C4-2B (cell line): Measurements from ENCODE around the gene PPP1R1B.

Experiments used
- ZFX ChIP-seq: fragments of 450-650 bp; IDR thresholded peaks from 2 replicates; pipeline ENCODE4 v1.6.1; 2017
- TF ChIP-seq, protein P1 (sequence below): fragments of 450-650 bp; conservative IDR thresholded peaks from 2 replicates; pipeline ENCODE4 v1.5.1; 2017; ENCODE audit warnings: mild to moderate bottlenecking

- TF ChIP-seq, protein P1, sequence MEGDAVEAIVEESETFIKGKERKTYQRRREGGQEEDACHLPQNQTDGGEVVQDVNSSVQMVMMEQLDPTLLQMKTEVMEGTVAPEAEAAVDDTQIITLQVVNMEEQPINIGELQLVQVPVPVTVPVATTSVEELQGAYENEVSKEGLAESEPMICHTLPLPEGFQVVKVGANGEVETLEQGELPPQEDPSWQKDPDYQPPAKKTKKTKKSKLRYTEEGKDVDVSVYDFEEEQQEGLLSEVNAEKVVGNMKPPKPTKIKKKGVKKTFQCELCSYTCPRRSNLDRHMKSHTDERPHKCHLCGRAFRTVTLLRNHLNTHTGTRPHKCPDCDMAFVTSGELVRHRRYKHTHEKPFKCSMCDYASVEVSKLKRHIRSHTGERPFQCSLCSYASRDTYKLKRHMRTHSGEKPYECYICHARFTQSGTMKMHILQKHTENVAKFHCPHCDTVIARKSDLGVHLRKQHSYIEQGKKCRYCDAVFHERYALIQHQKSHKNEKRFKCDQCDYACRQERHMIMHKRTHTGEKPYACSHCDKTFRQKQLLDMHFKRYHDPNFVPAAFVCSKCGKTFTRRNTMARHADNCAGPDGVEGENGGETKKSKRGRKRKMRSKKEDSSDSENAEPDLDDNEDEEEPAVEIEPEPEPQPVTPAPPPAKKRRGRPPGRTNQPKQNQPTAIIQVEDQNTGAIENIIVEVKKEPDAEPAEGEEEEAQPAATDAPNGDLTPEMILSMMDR, result no peak
- no peak for TF ChIP-seq ZFX
Measured at GRCh38 chr17:39678340-39679116, 51.8 kb downstream of the PPP1R1B start.
